SK-N-SH (cell line): ENCODE results near the gene RNF40.

ENCODE experiments used
- CHD2 ChIP-seq: fragments of 150-350 bp; IDR thresholded peaks from 2 replicates; pipeline ENCODE4 v1.6.1; 2018; ENCODE audit warnings: low read length; ENCODE audit not compliant: partially characterized antibody
- EP300 ChIP-seq, 2 experiments: IDR thresholded peaks; 2 replicates each; pipeline versions ENCODE4 v1.4.0 to v1.6.1; 2012; ENCODE audit warnings: borderline replicate concordance in 1 of 2, low read depth in 1 of 2, low read length in 1 of 2
- EZH2phosphoT487 ChIP-seq: fragments of 200-600 bp; sonication (generic); IDR thresholded peaks from 2 replicates; pipeline ENCODE4 v1.6.1; 2017; ENCODE audit warnings: low read depth, mixed run types, mild to moderate bottlenecking, antibody characterized with exemption, moderate library complexity, borderline replicate concordance
- MEF2A ChIP-seq: IDR thresholded peaks from 2 replicates; pipeline ENCODE4 v1.4.0; 2012; ENCODE audit warnings: low read depth, borderline replicate concordance
- NFIC ChIP-seq: IDR thresholded peaks from 2 replicates; pipeline ENCODE4 v1.4.0; 2012; ENCODE audit warnings: borderline replicate concordance
- RFX5 ChIP-seq: IDR thresholded peaks from 2 replicates; pipeline ENCODE4 v1.6.1; 2012; ENCODE audit warnings: mild to moderate bottlenecking, improper control_type of control experiment, low read length
- SMC3 ChIP-seq: IDR thresholded peaks from 2 replicates; pipeline ENCODE4 v1.6.1; 2012; ENCODE audit warnings: low read depth, low read length, improper control_type of control experiment
- ZBTB33 ChIP-seq: IDR thresholded peaks from 2 replicates; pipeline ENCODE4 v1.4.0; 2012; ENCODE audit warnings: low read depth, borderline replicate concordance
- TF ChIP-seq, protein P1 (sequence below): fragments of 200-600 bp; sonication (generic); IDR thresholded peaks from 2 replicates; pipeline ENCODE4 v1.6.1; 2017; ENCODE audit warnings: antibody characterized with exemption, mild to moderate bottlenecking, moderate library complexity
- TF ChIP-seq, protein P2 (sequence below): IDR thresholded peaks from 2 replicates; pipeline ENCODE4; 2012

GRCh38 chr16:30780021-30780420 is 17.9 kb downstream of the RNF40 start:
- no peak for TF ChIP-seq EP300 (IDR thresholded peaks at IDR 0.05; ENCODE audit: borderline replicate concordance in 1 of 2, low read depth in 1 of 2, low read length in 1 of 2)
- TF ChIP-seq NFIC, result no peak
- TF ChIP-seq, protein P1, sequence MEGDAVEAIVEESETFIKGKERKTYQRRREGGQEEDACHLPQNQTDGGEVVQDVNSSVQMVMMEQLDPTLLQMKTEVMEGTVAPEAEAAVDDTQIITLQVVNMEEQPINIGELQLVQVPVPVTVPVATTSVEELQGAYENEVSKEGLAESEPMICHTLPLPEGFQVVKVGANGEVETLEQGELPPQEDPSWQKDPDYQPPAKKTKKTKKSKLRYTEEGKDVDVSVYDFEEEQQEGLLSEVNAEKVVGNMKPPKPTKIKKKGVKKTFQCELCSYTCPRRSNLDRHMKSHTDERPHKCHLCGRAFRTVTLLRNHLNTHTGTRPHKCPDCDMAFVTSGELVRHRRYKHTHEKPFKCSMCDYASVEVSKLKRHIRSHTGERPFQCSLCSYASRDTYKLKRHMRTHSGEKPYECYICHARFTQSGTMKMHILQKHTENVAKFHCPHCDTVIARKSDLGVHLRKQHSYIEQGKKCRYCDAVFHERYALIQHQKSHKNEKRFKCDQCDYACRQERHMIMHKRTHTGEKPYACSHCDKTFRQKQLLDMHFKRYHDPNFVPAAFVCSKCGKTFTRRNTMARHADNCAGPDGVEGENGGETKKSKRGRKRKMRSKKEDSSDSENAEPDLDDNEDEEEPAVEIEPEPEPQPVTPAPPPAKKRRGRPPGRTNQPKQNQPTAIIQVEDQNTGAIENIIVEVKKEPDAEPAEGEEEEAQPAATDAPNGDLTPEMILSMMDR, result no peak
- TF ChIP-seq ZBTB33, result no peak
- TF ChIP-seq MEF2A, result no peak
- TF ChIP-seq, protein P2, sequence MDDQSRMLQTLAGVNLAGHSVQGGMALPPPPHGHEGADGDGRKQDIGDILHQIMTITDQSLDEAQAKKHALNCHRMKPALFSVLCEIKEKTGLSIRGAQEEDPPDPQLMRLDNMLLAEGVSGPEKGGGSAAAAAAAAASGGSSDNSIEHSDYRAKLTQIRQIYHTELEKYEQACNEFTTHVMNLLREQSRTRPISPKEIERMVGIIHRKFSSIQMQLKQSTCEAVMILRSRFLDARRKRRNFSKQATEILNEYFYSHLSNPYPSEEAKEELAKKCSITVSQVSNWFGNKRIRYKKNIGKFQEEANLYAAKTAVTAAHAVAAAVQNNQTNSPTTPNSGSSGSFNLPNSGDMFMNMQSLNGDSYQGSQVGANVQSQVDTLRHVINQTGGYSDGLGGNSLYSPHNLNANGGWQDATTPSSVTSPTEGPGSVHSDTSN, result no peak
- no peak for TF ChIP-seq SMC3
- TF ChIP-seq EZH2phosphoT487, result no peak
- no peak for TF ChIP-seq CHD2
- TF ChIP-seq RFX5, result no peak
